HG03354 (cell line): ENCODE results near the gene CKS1B.

Source experiments
- ATAC-seq: cut with Tn5 transposase; IDR thresholded peaks from one replicate; pipeline ENCODE4 v1.9.1; 2021; ENCODE audit warnings: mild to moderate bottlenecking; ENCODE audit not compliant: unreplicated experiment, poor library complexity, severe bottlenecking

Gene CKS1B

GRCh38 chr1:154945160-154945961 is 29.1 kb upstream of the CKS1B start:
- ATAC-seq = no peak

DNA sequence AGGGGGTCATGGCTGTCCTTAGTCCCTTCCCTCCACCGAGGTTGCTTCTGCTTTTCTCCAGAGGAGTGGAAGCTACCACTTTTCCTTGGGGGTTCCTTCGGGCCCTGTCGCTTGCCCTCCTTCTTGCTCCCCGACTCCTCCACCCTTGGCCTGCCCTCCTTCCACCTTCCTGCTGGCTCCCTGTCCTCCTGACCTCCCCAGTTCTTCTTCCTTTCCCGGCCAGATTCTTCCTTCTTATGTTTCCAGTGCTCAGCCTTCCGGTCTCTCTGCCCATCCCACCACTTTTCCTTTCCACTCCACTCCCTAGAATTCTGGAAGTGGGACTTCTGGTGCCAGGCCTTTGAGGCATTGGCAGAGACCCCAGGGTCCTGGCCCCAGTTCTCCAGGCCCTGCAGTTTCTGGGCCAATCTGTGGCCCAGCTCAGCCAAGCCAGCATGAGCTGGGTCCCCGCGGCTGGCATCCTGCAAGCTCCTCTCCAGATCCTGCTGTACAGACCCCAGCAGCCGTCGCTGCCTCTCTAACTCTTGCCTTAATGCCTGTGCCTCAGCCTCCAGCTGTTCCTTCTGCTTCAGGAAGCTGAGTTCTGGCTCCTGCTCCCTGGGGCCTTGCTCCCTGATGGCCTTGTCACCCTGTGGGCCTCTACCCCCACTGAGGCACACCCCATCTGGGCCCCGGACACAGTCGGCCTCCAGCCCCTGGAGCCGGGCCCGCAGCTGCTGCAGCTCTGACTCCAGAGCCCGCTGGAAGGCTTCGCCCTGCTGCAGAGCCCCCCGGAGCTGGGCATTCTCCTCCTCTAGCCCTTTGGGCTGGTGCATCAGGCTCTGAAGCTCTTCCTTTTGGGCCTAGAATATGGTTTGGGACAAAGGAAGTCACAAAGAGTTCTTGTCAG is 28.3 kb upstream of the CKS1B start:
- no peak for ATAC-seq

GRCh38 chr1:154948079-154948478 is 26.4 kb upstream of the CKS1B start:
- no peak for ATAC-seq

GRCh38 chr1:154951901-154952657 is 22.4 kb upstream of the CKS1B start:
- no peak for ATAC-seq

GRCh38 chr1:154952664-154953063 is 21.8 kb upstream of the CKS1B start:
- ATAC-seq = no peak

- no peak for ATAC-seq
Measured at GRCh38 chr1:154953611-154954038, 20.9 kb upstream of the CKS1B start.

DNA sequence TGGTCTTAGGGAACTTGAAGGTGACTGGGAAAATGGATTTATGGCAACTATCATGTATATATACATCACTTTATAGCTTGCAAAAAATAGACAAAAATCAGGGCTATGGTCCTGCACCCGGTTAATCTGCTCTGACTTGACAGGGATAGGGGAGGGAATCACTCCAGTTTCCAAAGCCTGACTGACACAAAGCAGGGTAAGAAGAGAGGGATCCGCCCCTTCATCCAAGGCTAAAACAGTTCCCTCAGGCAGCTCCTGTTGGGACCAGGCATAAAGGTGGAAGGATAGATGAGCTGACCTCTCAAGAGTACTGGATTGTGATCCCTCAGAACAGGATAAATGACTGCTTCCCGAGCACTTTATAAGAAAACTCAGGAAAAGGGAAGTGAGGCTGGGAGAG is 19.9 kb upstream of the CKS1B start:
- ATAC-seq = no peak

DNA sequence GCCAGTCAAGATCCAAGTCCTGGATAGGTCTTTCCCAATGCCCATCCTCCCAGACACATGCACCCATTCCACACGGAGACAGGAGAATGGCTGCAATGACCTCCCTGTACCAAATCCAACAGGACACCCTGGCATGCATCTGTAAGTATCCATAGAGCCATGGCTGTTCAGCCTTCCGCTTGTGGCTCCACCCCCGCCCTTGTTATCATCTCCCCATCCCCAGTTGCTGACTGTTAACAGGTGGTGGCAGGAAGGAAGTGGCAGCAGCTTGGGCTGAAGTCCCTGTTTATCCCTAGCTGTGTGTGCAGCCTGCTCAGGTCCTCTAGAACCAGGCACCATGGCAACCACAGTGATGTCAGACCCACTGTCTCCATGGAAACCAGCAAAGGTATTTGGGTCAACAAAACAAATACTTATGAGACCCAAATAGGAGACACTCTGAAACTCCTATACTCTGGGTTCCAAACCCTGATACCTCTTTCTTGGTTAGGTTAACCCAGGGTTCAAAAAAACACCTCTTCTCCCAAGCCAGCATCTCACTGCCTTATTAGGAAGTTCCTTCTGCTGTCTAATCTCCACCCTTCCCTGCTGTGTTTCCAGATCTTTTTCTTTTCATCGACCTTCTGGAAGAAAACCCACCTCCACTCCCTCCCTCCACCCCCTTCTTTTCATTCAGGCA is 19.3 kb upstream of the CKS1B start:
- peak; percentile 77 for ATAC-seq

DNA sequence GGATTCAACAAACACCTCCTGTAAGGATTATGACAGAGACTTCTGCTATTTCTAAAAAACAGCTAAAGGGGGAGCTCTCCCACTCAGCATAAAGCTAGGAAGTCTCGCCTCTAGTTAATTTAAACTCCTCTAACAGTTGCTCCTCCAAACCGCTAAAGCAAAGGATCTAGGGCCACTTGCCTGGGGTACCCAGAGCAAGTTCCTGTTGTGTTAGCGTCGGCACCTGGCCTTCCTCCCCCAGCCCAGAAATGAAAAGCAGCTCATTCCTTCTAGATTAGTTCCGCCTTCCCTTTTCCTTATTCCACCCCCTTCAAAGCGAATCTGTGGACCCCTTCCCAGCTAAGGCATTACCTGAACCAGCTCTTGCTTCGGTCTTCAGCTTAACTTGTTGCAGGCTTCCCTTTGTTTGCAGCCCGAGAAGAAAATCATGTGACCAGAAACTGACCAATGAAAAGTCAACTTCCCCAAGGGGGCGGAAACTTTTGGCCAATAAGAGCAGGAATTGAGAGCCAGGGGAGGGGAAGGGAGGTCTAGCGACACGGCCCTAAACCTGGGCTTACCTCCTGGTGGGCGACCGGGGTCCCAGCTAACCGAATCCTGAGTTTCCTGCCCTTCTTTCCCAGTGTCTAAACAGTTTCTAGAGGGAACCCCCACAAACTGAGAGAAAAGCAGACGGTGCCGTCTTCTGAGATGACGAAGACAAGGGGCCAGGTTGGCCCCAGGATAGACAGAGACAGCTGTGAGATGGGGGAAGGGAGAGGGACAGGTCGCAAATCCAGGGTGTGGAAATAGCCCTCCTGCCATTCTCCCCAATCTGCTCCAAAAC is 18.6 kb upstream of the CKS1B start, which contains the start of gene PBXIP1:
TSS of gene PBXIP1 (minus strand) at position 382 of the 826 bp plus-strand sequence. CDS start 2,378 bp downstream, outside the sequence.
- peak; percentile 64 for ATAC-seq

GRCh38 chr1:154956544-154956941 is 17.9 kb upstream of the CKS1B start:
- no peak for ATAC-seq

- ATAC-seq = no peak
Measured at GRCh38 chr1:154957091-154957657, 17.3 kb upstream of the CKS1B start.

- no peak for ATAC-seq
Measured at GRCh38 chr1:154958036-154958435, 16.4 kb upstream of the CKS1B start.

GRCh38 chr1:154958681-154959425 is 15.6 kb upstream of the CKS1B start:
- no peak for ATAC-seq

DNA sequence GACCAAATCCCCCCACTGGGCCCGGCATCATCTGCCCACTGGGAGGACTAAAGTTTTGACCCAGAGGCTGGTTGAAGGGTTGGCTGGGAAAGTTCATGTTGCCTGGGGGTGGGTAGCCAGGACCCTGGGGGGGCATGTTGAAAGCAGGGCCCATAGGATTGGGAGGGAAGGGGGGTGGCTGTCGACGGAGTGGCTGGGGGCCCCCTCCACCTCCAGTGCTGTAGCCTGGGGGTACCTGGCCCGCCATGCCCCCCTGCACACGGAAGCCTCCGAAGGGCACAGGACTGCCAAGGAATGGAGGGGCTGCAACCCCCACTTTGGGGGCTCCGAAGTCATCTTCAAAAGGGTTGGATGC is 15.1 kb upstream of the CKS1B start:
- ATAC-seq = no peak

- ATAC-seq = no peak
Measured at GRCh38 chr1:154960446-154961136, 13.9 kb upstream of the CKS1B start.

DNA sequence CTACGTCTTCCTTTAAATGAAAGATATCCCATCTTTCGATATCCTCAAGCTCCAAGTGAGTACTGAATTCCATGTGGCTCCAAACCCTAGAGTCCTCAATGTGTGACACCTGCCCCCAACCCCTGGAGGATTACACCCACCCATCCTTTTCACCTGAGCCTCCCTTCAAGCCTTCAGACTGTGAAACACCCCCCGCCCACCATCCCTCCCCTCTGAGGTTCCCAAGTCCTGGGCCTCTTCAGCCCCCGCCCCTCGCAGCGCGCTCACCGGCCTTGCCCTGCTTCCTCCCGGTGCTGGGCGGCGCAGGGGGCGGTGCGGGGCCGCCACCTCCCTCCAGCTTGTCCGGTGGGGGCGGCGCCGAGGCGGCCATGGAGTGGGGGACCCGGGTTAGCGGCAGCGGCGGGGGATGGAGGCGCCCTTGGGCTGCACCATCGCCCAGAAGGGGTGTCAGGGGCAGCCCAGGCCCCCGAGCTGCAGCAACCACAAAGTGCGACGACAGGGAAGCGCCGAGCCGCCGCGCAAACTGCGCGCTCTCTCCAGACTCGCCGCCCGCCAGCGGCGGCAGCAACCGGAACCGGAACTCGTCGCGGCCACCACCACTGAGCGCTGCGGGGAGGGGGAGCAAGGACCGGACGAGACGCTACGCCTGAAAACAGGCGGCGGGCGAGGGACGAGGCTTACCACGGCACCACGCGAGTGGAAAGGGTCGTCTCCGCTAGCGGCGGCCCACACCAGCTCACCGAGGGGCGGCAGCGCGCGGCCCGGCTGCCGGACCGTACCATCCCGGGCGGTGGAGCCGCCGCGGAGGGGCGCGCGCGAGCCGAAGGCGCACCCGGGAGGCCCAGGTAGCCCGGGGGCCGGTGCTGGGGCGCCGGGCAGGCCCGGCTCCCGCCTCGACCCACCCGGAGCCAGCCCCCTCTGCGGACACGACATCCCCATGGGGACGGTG is 13.0 kb upstream of the CKS1B start, which contains the start of gene PYGO2:
TSS of gene PYGO2 (minus strand) at position 576 of the 949 bp plus-strand sequence. CDS start at position 370, 206 bp downstream.
- peak; percentile 78 for ATAC-seq
